ENCODE results near the gene TARBP1.
"Not testable (repeated sequence)": the region's sequence is repeated elsewhere in the genome, so short reads cannot be mapped to it uniquely, and the experiment has no call there.

TARBP1 gene

DNA sequence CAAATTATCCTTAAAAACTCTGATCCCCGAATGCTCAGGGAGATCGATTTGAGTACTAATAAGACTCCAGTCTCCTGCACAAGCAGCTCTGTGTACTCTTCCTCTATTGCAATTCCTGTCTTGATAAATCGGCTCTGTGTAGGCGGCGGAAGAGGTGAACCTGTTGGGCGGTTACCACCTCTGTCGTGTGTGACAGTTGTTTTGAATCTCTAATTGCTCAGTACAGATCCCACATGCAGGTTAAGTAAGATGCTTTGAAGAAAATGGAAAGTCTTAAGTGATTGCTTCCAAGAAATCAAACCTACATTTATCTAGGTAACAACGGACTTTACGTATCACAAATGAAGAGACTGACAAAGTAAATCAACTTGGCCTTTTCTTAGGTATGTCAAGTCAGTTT, 70.2 kb downstream of the TARBP1 start:
- Histone ChIP-seq H3K36me3 (ENCODE audit: control insufficient read depth, insufficient read depth, low read length) (no peaks in the 10 kb centered on the region), H3K4me1 (ENCODE audit: control insufficient read depth, insufficient read depth, low read length) (no peaks in the 10 kb centered on the region), H3K9ac (ENCODE audit: low read length) (no peak overlapping the region), H3K4me3 (ENCODE audit: low read length) (no peak overlapping the region), H3K9me3 (ENCODE audit: control insufficient read depth, low read length) (no peaks in the 10 kb centered on the region), H3K27me3 (ENCODE audit: control insufficient read depth, insufficient read depth, low read length) (no peaks in the 10 kb centered on the region)

DNA sequence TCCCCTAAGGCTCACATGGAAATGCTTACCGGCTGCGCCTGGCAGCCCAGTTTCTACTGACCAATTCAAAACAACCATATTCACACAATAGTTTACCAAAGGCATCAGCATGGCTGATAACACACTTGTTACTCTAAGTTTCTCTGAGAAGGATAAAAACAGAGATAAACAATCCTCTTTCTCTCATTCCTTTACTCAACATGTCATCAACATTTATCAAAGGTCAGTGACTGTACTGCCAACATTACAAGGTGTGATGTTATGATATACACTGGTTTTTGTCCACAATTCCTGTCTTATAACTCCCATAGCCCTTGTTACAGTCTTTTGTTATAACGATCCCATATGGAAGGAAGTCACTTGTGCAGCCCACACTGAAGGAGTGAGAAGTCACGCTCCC, 72.1 kb downstream of the TARBP1 start:
- no peak overlapping the region for H3K4me3 ChIP-seq (ENCODE audit: low read length)
- no peaks in the 10 kb centered on the region for H3K4me1 ChIP-seq (ENCODE audit: control insufficient read depth, insufficient read depth, low read length)
- no peaks in the 10 kb centered on the region for H3K27me3 ChIP-seq (ENCODE audit: control insufficient read depth, insufficient read depth, low read length)
- H3K9ac ChIP-seq (ENCODE audit: low read length), result no peak overlapping the region
- no peaks in the 10 kb centered on the region for H3K36me3 ChIP-seq (ENCODE audit: control insufficient read depth, insufficient read depth, low read length)
- H3K9me3 ChIP-seq (ENCODE audit: control insufficient read depth, low read length), result no peaks in the 10 kb centered on the region

DNA sequence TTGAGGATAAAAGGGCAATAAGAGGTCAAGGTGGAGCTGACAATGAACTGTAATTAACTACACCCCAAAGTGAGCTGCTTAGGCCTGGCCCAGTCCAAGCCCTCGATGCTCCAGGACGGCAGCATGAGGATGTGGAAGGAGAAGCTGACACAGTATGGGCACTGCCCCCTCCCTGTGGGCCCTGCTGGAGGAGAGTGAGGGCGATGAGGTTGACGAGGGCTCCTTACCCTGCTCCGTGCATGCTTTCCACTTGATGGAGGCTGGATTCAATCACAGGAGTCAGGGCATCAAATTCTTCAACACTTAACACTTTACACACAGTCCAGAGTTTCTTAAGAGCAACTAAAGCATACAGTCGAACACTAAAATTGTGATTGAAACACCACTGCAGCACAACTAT, 73.3 kb downstream of the TARBP1 start:
- no peaks in the 10 kb centered on the region for H3K36me3 ChIP-seq (ENCODE audit: control insufficient read depth, insufficient read depth, low read length)
- no peak overlapping the region for H3K9ac ChIP-seq (ENCODE audit: low read length)
- H3K27me3 ChIP-seq (ENCODE audit: control insufficient read depth, insufficient read depth, low read length), result no peaks in the 10 kb centered on the region
- H3K4me3 ChIP-seq (ENCODE audit: low read length), result no peak overlapping the region
- no peaks in the 10 kb centered on the region for H3K9me3 ChIP-seq (ENCODE audit: control insufficient read depth, low read length)
- H3K4me1 ChIP-seq (ENCODE audit: control insufficient read depth, insufficient read depth, low read length), result peaks cover 5% of the 10 kb centered on the region

DNA sequence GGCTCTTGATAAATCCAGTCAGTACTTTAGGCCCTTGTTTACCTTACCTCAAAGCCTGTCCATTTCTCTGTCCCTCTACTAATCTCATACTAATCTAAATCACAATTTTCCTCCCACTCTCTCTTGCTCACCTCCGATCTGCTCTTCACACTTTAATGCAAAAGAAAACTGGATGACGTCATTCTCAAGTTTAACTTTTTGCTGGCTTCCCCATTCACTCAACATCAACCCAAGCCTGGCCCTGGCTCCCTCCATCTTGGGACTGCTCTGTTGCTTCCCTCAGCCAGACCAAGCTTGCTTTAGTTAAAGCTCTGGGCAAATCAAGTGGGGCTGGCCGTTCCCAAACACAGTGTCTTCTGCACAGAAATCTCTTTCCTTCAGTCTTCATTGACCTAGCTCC, 76.0 kb downstream of the TARBP1 start:
- H3K9ac ChIP-seq (ENCODE audit: low read length), result no peak overlapping the region
- no peaks in the 10 kb centered on the region for H3K9me3 ChIP-seq (ENCODE audit: control insufficient read depth, low read length)
- H3K4me1 ChIP-seq (ENCODE audit: control insufficient read depth, insufficient read depth, low read length), result peaks cover 5% of the 10 kb centered on the region
- no peaks in the 10 kb centered on the region for H3K36me3 ChIP-seq (ENCODE audit: control insufficient read depth, insufficient read depth, low read length)
- H3K4me3 ChIP-seq (ENCODE audit: low read length), result no peak overlapping the region
- H3K27me3 ChIP-seq (ENCODE audit: control insufficient read depth, insufficient read depth, low read length), result no peaks in the 10 kb centered on the region

DNA sequence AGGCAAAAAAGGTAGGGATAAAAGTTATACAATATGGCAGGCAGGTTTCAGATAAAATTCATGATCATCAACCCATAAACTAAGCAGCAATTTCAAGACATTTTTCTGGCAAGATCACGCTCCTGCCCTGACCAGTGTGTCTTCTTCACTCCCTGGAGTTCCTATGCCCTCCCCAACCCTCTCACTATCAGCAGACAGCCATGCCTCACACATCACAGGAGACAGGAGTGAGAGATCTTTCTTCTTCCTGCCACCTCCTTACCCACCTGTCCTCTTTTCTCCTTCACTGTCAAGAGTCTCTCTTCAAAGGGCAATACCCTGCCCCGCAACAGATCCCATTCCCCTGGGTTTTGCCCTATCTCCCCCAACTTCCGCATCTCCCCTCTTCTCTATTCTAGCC, 77.3 kb downstream of the TARBP1 start:
- Histone ChIP-seq H3K27me3 (ENCODE audit: control insufficient read depth, insufficient read depth, low read length) (no peaks in the 10 kb centered on the region), H3K9me3 (ENCODE audit: control insufficient read depth, low read length) (no peaks in the 10 kb centered on the region), H3K4me1 (ENCODE audit: control insufficient read depth, insufficient read depth, low read length) (peaks cover 5% of the 10 kb centered on the region), H3K4me3 (ENCODE audit: low read length) (no peak overlapping the region), H3K9ac (ENCODE audit: low read length) (no peak overlapping the region), H3K36me3 (ENCODE audit: control insufficient read depth, insufficient read depth, low read length) (no peaks in the 10 kb centered on the region)

DNA sequence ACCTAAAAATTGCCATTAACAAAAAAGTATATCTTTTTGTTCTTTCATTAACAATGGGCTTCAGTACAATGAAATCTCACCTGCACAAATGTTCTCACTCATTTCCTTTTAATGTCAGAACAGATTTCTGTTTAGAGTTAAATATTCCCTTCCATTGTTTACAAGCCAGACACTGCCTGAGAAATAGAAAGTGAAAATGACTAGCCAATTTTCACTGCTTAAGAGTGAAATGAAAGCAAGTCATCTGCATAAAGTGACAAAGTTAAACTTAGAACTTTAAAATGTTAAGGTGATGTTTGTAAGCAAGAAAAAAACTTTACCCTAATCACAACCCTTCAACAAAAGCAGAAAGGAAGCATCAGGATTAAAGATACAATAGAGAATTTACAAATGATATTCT, 78.2 kb downstream of the TARBP1 start:
- Histone ChIP-seq H3K27me3 (ENCODE audit: control insufficient read depth, insufficient read depth, low read length) (no peaks in the 10 kb centered on the region), H3K9ac (ENCODE audit: low read length) (no peak overlapping the region), H3K36me3 (ENCODE audit: control insufficient read depth, insufficient read depth, low read length) (no peaks in the 10 kb centered on the region), H3K4me1 (ENCODE audit: control insufficient read depth, insufficient read depth, low read length) (peaks cover 5% of the 10 kb centered on the region), H3K4me3 (ENCODE audit: low read length) (no peak overlapping the region), H3K9me3 (ENCODE audit: control insufficient read depth, low read length) (no peaks in the 10 kb centered on the region)

DNA sequence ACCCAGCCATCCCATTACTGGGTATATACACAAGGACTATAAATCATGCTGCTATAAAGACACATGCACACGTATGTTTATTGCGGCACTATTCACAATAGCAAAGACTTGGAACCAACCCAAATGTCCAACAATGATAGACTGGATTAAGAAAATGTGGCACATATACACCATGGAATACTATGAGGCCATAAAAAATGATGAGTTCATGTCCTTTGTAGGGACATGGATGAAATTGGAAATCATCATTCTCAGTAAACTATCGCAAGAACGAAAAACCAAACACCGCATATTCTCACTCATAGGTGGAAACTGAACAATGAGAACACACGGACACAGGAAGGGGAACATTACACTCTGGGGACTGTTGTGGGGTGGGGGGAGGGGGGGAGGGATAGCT, 79.5 kb downstream of the TARBP1 start:
- not testable (repeated sequence) for H3K36me3 ChIP-seq (ENCODE audit: control insufficient read depth, insufficient read depth, low read length)

DNA sequence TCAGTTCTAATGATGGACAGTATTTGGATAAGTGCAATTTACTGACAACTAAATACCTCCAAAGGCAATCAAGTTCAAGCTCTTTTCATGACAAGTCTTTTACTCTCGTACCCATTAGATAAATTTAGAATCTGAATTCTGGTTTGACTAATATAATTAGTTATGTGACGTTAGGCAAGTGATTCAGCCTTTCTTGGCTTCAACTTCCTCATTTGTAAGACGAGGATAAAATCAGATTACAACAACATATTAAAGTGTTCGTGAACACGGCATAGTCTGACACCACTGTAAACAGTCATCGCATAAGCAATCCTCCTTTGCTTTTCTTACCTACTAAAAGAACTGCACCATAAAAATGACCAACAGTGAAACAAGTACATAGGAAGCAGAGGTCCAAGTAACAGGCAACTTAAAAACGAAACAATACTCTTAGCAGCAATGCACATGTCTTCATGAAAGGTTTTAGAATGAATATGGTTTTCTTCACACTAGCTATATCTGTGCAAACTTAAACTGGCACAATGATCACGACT, 80.1 kb downstream of the TARBP1 start:
- no peak overlapping the region for H3K4me3 ChIP-seq (ENCODE audit: low read length)

More for the DNA sequence above, 79.5 kb downstream of the TARBP1 start:
- H3K27me3 ChIP-seq (ENCODE audit: control insufficient read depth, insufficient read depth, low read length); H3K4me1 ChIP-seq (ENCODE audit: control insufficient read depth, insufficient read depth, low read length); H3K9me3 ChIP-seq (ENCODE audit: control insufficient read depth, low read length); H3K9ac ChIP-seq (ENCODE audit: low read length); H3K4me3 ChIP-seq (ENCODE audit: low read length): not testable (repeated sequence)

DNA sequence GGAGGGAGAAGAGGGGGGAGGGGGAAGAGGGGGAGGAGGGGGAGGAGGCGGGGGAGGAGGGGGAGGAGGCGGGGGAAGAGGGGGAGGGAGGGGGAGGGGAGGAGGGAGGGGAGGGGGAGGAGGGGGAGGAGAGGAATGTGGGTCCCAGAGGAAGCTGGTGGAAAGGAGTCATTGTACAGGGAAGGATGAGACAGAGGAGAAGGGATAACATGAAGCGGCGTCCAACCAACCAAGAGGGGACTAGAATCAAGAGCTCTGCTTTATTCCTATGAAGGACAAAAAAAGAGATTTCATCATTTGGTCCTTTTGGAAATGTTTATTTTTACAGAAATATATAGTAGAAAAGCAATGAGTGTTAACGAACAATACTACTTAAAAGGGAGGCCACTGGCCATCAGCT, 81.2 kb downstream of the TARBP1 start:
- no peak overlapping the region for H3K9ac ChIP-seq (ENCODE audit: low read length)
- no peaks in the 10 kb centered on the region for H3K36me3 ChIP-seq (ENCODE audit: control insufficient read depth, insufficient read depth, low read length)
- no peaks in the 10 kb centered on the region for H3K27me3 ChIP-seq (ENCODE audit: control insufficient read depth, insufficient read depth, low read length)
- no peaks in the 10 kb centered on the region for H3K9me3 ChIP-seq (ENCODE audit: control insufficient read depth, low read length)
- no peak overlapping the region for H3K4me3 ChIP-seq (ENCODE audit: low read length)
- peaks cover 5% of the 10 kb centered on the region for H3K4me1 ChIP-seq (ENCODE audit: control insufficient read depth, insufficient read depth, low read length)

More for the DNA sequence above, 80.1 kb downstream of the TARBP1 start:
- Histone ChIP-seq H3K36me3 (ENCODE audit: control insufficient read depth, insufficient read depth, low read length) (no peaks in the 10 kb centered on the region), H3K9ac (ENCODE audit: low read length) (no peak overlapping the region), H3K27me3 (ENCODE audit: control insufficient read depth, insufficient read depth, low read length) (no peaks in the 10 kb centered on the region), H3K9me3 (ENCODE audit: control insufficient read depth, low read length) (no peaks in the 10 kb centered on the region), H3K4me1 (ENCODE audit: control insufficient read depth, insufficient read depth, low read length) (peaks cover 5% of the 10 kb centered on the region)

DNA sequence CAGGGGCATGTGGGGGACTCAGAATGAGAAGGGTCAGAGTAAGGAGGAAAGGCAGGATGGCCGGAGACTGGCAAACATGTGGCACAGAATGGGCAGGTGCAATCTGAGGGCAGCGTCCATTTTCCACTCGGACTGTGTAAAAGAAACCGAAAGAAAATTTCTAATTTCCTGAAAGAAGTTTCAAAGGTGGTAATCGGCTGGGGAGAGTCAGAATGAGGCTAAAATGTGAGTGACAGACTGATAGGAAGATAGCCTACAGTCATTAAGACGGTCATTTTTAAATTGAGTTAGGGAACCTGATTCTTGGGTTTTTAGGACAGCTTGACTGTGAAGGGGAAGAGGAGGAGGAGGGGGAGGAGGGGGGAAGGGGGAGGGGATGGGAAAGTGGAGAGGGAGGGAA, 82.1 kb downstream of the TARBP1 start:
- Histone ChIP-seq H3K9ac (ENCODE audit: low read length) (no peak overlapping the region), H3K36me3 (ENCODE audit: control insufficient read depth, insufficient read depth, low read length) (no peaks in the 10 kb centered on the region), H3K27me3 (ENCODE audit: control insufficient read depth, insufficient read depth, low read length) (no peaks in the 10 kb centered on the region)

DNA sequence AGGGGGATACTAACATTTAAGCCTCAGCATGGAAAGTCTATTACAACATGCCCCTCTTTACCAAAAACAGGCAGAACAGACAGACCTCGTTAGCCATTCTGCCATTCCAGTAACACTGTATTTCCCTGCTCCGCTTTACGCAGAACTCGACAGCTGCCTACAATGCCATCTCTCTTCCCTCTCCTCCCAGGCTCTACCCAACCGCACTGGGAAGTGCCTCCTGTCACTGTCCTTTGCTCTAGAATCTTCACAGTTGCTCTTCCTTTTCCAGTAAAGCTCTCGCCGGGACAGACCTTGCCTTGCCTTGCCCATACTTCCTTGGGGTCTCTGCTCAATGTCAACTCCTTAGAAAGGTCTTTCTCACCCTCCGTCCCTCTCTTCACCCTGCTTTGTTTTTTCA, 82.9 kb downstream of the TARBP1 start:
- H3K9ac ChIP-seq (ENCODE audit: low read length), result no peak overlapping the region
- no peaks in the 10 kb centered on the region for H3K36me3 ChIP-seq (ENCODE audit: control insufficient read depth, insufficient read depth, low read length)
- H3K9me3 ChIP-seq (ENCODE audit: control insufficient read depth, low read length), result no peaks in the 10 kb centered on the region
- H3K4me3 ChIP-seq (ENCODE audit: low read length), result no peak overlapping the region
- H3K4me1 ChIP-seq (ENCODE audit: control insufficient read depth, insufficient read depth, low read length), result peaks cover 2% of the 10 kb centered on the region
- no peaks in the 10 kb centered on the region for H3K27me3 ChIP-seq (ENCODE audit: control insufficient read depth, insufficient read depth, low read length)

More for the DNA sequence above, 82.1 kb downstream of the TARBP1 start:
- H3K4me3 ChIP-seq (ENCODE audit: low read length), result no peak overlapping the region
- H3K9me3 ChIP-seq (ENCODE audit: control insufficient read depth, low read length), result no peaks in the 10 kb centered on the region
- H3K4me1 ChIP-seq (ENCODE audit: control insufficient read depth, insufficient read depth, low read length), result peaks cover 5% of the 10 kb centered on the region

DNA sequence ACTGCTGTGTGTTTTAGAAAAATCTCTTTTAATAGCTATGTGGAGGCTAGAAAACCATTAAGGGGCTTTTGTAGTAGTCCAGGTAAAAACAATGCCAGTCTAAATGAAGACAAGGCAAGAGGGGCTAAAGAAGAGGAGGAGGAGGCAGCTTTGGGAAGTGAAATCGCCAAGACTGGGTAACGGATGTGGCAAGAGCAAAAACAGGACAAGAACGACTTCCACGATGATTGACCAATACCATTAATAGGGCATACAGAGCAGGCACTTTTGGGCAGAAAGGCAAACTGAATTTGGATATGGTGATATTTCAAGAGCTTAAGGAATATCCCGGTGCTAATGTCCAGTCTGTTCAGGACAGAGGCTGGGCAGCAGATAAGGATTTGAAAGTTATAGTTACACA, 83.7 kb downstream of the TARBP1 start:
- Histone ChIP-seq H3K4me3 (ENCODE audit: low read length) (no peak overlapping the region), H3K27me3 (ENCODE audit: control insufficient read depth, insufficient read depth, low read length) (no peaks in the 10 kb centered on the region), H3K4me1 (ENCODE audit: control insufficient read depth, insufficient read depth, low read length) (no peaks in the 10 kb centered on the region), H3K9me3 (ENCODE audit: control insufficient read depth, low read length) (no peaks in the 10 kb centered on the region), H3K9ac (ENCODE audit: low read length) (no peak overlapping the region), H3K36me3 (ENCODE audit: control insufficient read depth, insufficient read depth, low read length) (no peaks in the 10 kb centered on the region)

DNA sequence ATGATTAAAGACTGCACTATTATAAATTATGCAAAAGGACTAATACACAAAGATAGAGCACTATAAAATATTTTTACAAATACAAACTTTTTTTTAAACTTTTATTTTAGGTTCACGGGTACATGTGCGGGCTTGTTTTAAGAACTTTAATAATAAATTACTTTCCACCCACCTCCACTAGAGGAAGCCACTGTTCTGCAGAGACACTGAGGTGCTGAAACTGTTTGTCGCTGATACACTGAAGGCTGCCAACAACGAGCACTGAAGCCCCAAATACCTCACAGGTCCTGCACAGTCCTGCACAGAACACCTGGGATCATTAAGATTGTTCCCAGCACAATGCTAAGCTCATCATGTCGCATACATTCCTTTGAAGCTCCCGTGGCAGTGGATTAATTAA, 85.8 kb downstream of the TARBP1 start:
- Histone ChIP-seq H3K4me3 (ENCODE audit: low read length) (no peak overlapping the region), H3K9ac (ENCODE audit: low read length) (no peak overlapping the region), H3K36me3 (ENCODE audit: control insufficient read depth, insufficient read depth, low read length) (no peaks in the 10 kb centered on the region), H3K27me3 (ENCODE audit: control insufficient read depth, insufficient read depth, low read length) (no peaks in the 10 kb centered on the region), H3K4me1 (ENCODE audit: control insufficient read depth, insufficient read depth, low read length) (peaks cover 7% of the 10 kb centered on the region), H3K9me3 (ENCODE audit: control insufficient read depth, low read length) (no peaks in the 10 kb centered on the region)
